GM10248 (cell line): Measurements from ENCODE around the gene MYLK.

Experiments
- CTCF ChIA-PET: fragments of 300-600 bp; sonication (Branson Sonifier 250); formaldehyde crosslinking; extraction: SDS; loops from one replicate; lab custom pipeline; 2021; ENCODE audit warnings: antibody characterized with exemption; lab: Yijun Ruan, JAX
- POLR2A ChIA-PET: fragments of 350-650 bp; sonication (Branson Sonifier 250); formaldehyde crosslinking; extraction: SDS; loops from one replicate; lab custom pipeline; 2020; ENCODE audit warnings: antibody characterized with exemption; lab: Yijun Ruan, JAX
- DNase-seq: peaks from one replicate; pipeline ENCODE4 v3.0.0; 2012; ENCODE audit errors: extremely low spot score
- CTCF ChIP-seq: IDR thresholded peaks from 2 replicates; pipeline ENCODE4 v1.5.1; 2012; ENCODE audit warnings: mild to moderate bottlenecking, low read depth; ENCODE audit errors: extremely low read depth, missing control alignments, control extremely low read depth

Gene MYLK

GRCh38 chr3:123859177-123859576, 25.0 kb downstream of the MYLK start:
- ChIA-PET CTCF (no interaction called here), POLR2A (no interaction called here)
- TF ChIP-seq CTCF, result no peak
- DNase-seq, result no peak

GRCh38 chr3:123854905-123855304, 29.2 kb downstream of the MYLK start:
- TF ChIP-seq CTCF, result no peak
- no peak for DNase-seq
- ChIA-PET CTCF (interaction anchor here (1.4 kb wide), 1 partner anchor 10 kb away, joined by 3 read pairs; no protein-coding TSS in a partner anchor), POLR2A (no interaction called here)

GRCh38 chr3:123853686-123854372, 30.3 kb downstream of the MYLK start:
- ChIA-PET CTCF (interaction anchor here (1.4 kb wide), 1 partner anchor 11 kb away, joined by 3 read pairs; no protein-coding TSS in a partner anchor), POLR2A (no interaction called here)
- no peak for DNase-seq
- TF ChIP-seq CTCF, result no peak

- ChIA-PET CTCF (no interaction called here), POLR2A (no interaction called here)
- no peak for TF ChIP-seq CTCF
- no peak for DNase-seq
Measured at GRCh38 chr3:123847209-123847608, 36.9 kb downstream of the MYLK start.

GRCh38 chr3:123843668-123844067, 40.5 kb downstream of the MYLK start:
- no peak for DNase-seq
- no peak for TF ChIP-seq CTCF
- POLR2A ChIA-PET, result interaction anchor here (0.6 kb wide), 1 partner anchor 36 kb away, joined by 3 read pairs; no protein-coding TSS in a partner anchor
- CTCF ChIA-PET, result no interaction called here

GRCh38 chr3:123842711-123843110, 41.4 kb downstream of the MYLK start:
- TF ChIP-seq CTCF, result no peak
- CTCF ChIA-PET, result no interaction called here
- no peak for DNase-seq
- POLR2A ChIA-PET, result no interaction called here
